B cell (primary cell): ENCODE data around the gene PLXNA3. TPM values are rescaled to one million over a fixed set of nuclear protein-coding genes. Genes with fewer than 3 reads are reported as not detected.

Source experiments
- ATAC-seq: fragments of 200-7000 bp; cut with Tn5 transposase; one replicate; pipeline ENCODE4 v1.10.0; 2021; ENCODE audit warnings: low read depth, mild to moderate bottlenecking, moderate number of reproducible peaks, moderate library complexity
- CTCF ChIA-PET: fragments of 350-600 bp; sonication (Branson Sonifier 250); formaldehyde crosslinking; loops from one replicate; lab custom pipeline; 2021; ENCODE audit warnings: antibody characterized with exemption, inconsistent platforms; lab: Charles Lee
- POLR2A ChIA-PET: fragments of 350-600 bp; sonication (Branson Sonifier 250); formaldehyde crosslinking; loops from one replicate; lab custom pipeline; 2021; ENCODE audit warnings: antibody characterized with exemption; lab: Charles Lee
- DNase-seq: peaks from one replicate; pipeline ENCODE4 v3.0.0; 2013
- H2AFZ ChIP-seq: 2 replicates; pipeline ENCODE4 v1.6.1; 2012; ENCODE audit warnings: mild to moderate bottlenecking, low read depth, low read length; ENCODE audit not compliant: insufficient read depth, poor library complexity, severe bottlenecking
- H3K27ac ChIP-seq, 2 donors: 1 replicate in 1 of 2; 2 replicates in 1 of 2; pipeline ENCODE4 v1.5.1; 2012 to 2013; ENCODE audit warnings: low read length in 2 of 2, mild to moderate bottlenecking in 2 of 2, moderate library complexity in 1 of 2
- H3K27me3 ChIP-seq, 4 experiments: fragments of 200-600 bp in 1 of 4; sonication (generic) in 1 of 4; replicated peaks in 1 of 4; 1 replicate in 2 of 4; 2 replicates in 2 of 4; pipeline versions ENCODE4 v1.6.1 to v1.7.0; 2013 to 2016; ENCODE audit warnings: low read length in 3 of 4, mild to moderate bottlenecking in 2 of 4, mixed read lengths in 1 of 4, moderate library complexity in 1 of 4; ENCODE audit not compliant: insufficient read depth in 4 of 4, control insufficient read depth in 3 of 4; ENCODE audit errors: control extremely low read depth in 1 of 4
- H3K36me3 ChIP-seq, 2 experiments: replicated peaks in 1 of 2; 1 replicate in 1 of 2; 2 replicates in 1 of 2; pipeline versions ENCODE4 v1.6.1 to v1.7.1; 2013; ENCODE audit warnings: low read length in 1 of 2; ENCODE audit not compliant: insufficient read depth in 2 of 2, control insufficient read depth in 1 of 2; ENCODE audit errors: control extremely low read depth in 1 of 2, extremely low read depth in 1 of 2
- H3K4me1 ChIP-seq, 2 donors: fragments of 200-600 bp in 1 of 2; sonication (generic) in 1 of 2; 1 replicate in 1 of 2; 2 replicates in 1 of 2; pipeline versions ENCODE4 v1.5.1 to v1.6.1; 2013 to 2017; ENCODE audit warnings: low read length in 2 of 2; ENCODE audit not compliant: control insufficient read depth in 2 of 2, insufficient read depth in 2 of 2
- H3K4me2 ChIP-seq: replicated peaks from 2 replicates; pipeline ENCODE3; 2012; ENCODE audit warnings: mild to moderate bottlenecking, low read depth, low read length; ENCODE audit not compliant: poor library complexity, severe bottlenecking
- H3K4me3 ChIP-seq, 5 experiments: fragments of 200-600 bp in 1 of 5; sonication (generic) in 1 of 5; 1 replicate in 3 of 5; 2 replicates in 2 of 5; pipeline versions ENCODE4 v1.5.1 to v1.7.0; 2011 to 2016; ENCODE audit warnings: low read length in 4 of 5, mild to moderate bottlenecking in 4 of 5, low read depth in 2 of 5, control low read depth in 1 of 5, moderate library complexity in 1 of 5; ENCODE audit not compliant: insufficient read depth in 1 of 5; ENCODE audit errors: control extremely low read depth in 1 of 5, extremely low read depth in 1 of 5
- H3K79me2 ChIP-seq: fragments of 200-600 bp; sonication (generic); one replicate; pipeline ENCODE4 v1.6.0; 2016; ENCODE audit warnings: low read length; ENCODE audit not compliant: control insufficient read depth, insufficient read depth
- H3K9ac ChIP-seq: fragments of 200-600 bp; sonication (generic); 2 replicates; pipeline ENCODE4 v1.6.1; 2017; ENCODE audit warnings: mild to moderate bottlenecking, low read length, moderate library complexity
- H3K9me3 ChIP-seq, 3 donors: one replicate each; pipeline versions ENCODE4 v1.6.1 to v1.7.1; 2013; ENCODE audit warnings: low read length in 2 of 3; ENCODE audit not compliant: control insufficient read depth in 2 of 3, insufficient read depth in 1 of 3; ENCODE audit errors: control extremely low read depth in 1 of 3
- H4K20me1 ChIP-seq: 2 replicates; pipeline ENCODE4 v1.6.0; 2012; ENCODE audit warnings: mild to moderate bottlenecking, low read length; ENCODE audit not compliant: insufficient read depth, control insufficient read depth, poor library complexity, severe bottlenecking
- H3K27ac Mint-ChIP-seq: one replicate; pipeline ENCODE4 v1.8.0; 2021; ENCODE audit warnings: mixed read lengths
- H3K27me3 Mint-ChIP-seq: one replicate; pipeline ENCODE4 v1.8.0; 2021; ENCODE audit warnings: mixed read lengths
- H3K4me1 Mint-ChIP-seq: one replicate; pipeline ENCODE4 v1.8.0; 2021; ENCODE audit warnings: mixed read lengths
- H3K4me3 Mint-ChIP-seq: one replicate; pipeline ENCODE4 v1.8.0; 2021; ENCODE audit warnings: mixed read lengths
- H3K9me3 Mint-ChIP-seq: one replicate; pipeline ENCODE4 v1.8.0; 2022; ENCODE audit warnings: mixed read lengths; ENCODE audit not compliant: insufficient read depth
- CTCF ChIP-seq: fragments of 200-600 bp; IDR thresholded peaks from one replicate; pipeline ENCODE4 v1.8.0; 2022; ENCODE audit warnings: antibody characterized with exemption, mild to moderate bottlenecking
- EZH2 ChIP-seq: IDR thresholded peaks from 2 replicates; pipeline ENCODE4 v1.6.1; 2012; ENCODE audit warnings: borderline replicate concordance, low read depth, mild to moderate bottlenecking, moderate library complexity, low read length; ENCODE audit not compliant: insufficient read depth, poor library complexity, severe bottlenecking
- WGBS: methylation state at CpG from one replicate; pipeline ENCODE4 v1.1.5; 2013; ENCODE audit warnings: missing lambda C conversion rate; ENCODE audit not compliant: insufficient coverage; 5-methylcytosine and 5-hydroxymethylcytosine counted together
- intact Hi-C: fragments of 100-400 bp; cut with micrococcal nuclease; formaldehyde crosslinking; loops from one replicate; pipeline ENCODE4 v1.10.0; 2022
- polyA plus RNA-seq: library from polyadenylated mRNA; depleted of rRNA; stranded (reverse); fragments of >200 nt; gene quantifications from 2 replicates; pipeline ENCODE4 v1.2.3, GENCODE V29; 2012
- total RNA-seq, 2 donors: library from RNA; stranded (reverse); fragments of 120-200 nt in 1 of 2; gene quantifications; 1 replicate in 1 of 2; 2 replicates in 1 of 2; pipeline versions ENCODE4 v1.2.3 to v1.2.4, GENCODE V29; 2013 to 2022

Gene PLXNA3
- total and polyA plus RNA-seq, 2 donors (not counting 1 experiment from before 2014, with no cell fraction given), result 68.6 to 114 TPM

- TF ChIP-seq EZH2, result no peak
- no peak for TF ChIP-seq CTCF
- no peak overlapping the region for H3K27ac Mint-ChIP-seq
- DNase-seq (no peak), ATAC-seq (no peak)
- no peak overlapping the region for H3K27ac ChIP-seq
- H3K4me1 Mint-ChIP-seq, result no peaks in the 10 kb centered on the region
- H4K20me1 ChIP-seq, result no peaks in the 10 kb centered on the region
- no peaks in the 10 kb centered on the region for H3K9me3 ChIP-seq
- no peaks in the 10 kb centered on the region for H3K9me3 Mint-ChIP-seq
- no peak overlapping the region for H3K9ac ChIP-seq
- 99% methylated on average over 14 of the region's 14 CpGs for WGBS
- peaks cover 0 to 32% of the 10 kb centered on the region in 2 experiments for H3K36me3 ChIP-seq
- no peak overlapping the region for H3K4me3 Mint-ChIP-seq
- no peak overlapping the region for H2AFZ ChIP-seq
- no peak overlapping the region for H3K4me2 ChIP-seq
- no peak overlapping the region for H3K4me3 ChIP-seq
- H3K4me1 ChIP-seq, result no peaks in the 10 kb centered on the region
- ChIA-PET POLR2A (no interaction called here), CTCF (no interaction called here)
- intact Hi-C loops, result no loop called here
- no peaks in the 10 kb centered on the region for H3K79me2 ChIP-seq
- no peaks in the 10 kb centered on the region for H3K27me3 Mint-ChIP-seq
- H3K27me3 ChIP-seq, result no peaks in the 10 kb centered on the region
Measured at GRCh38 chrX:154470434-154470833, 12.4 kb downstream of the PLXNA3 start.

GRCh38 chrX:154470914-154471568, 13.0 kb downstream of the PLXNA3 start:
- Histone ChIP-seq H3K9ac (no peak overlapping the region), H3K27ac (no peak overlapping the region), H2AFZ (no peak overlapping the region), H4K20me1 (no peaks in the 10 kb centered on the region), H3K27me3 (no peaks in the 10 kb centered on the region), H3K79me2 (no peaks in the 10 kb centered on the region), H3K4me1 (no peaks in the 10 kb centered on the region), H3K4me3 (no peak overlapping the region), H3K9me3 (no peaks in the 10 kb centered on the region), H3K4me2 (no peak overlapping the region), H3K36me3 (peaks cover 0 to 29% of the 10 kb centered on the region in 2 experiments)
- Mint-ChIP-seq H3K4me3 (no peak overlapping the region), H3K27me3 (no peaks in the 10 kb centered on the region), H3K9me3 (no peaks in the 10 kb centered on the region), H3K4me1 (no peaks in the 10 kb centered on the region), H3K27ac (no peak overlapping the region)
- ATAC-seq, result no peak
- WGBS, result 95% methylated on average over 12 of the region's 23 CpGs
- no peak for DNase-seq
- POLR2A ChIA-PET, result no interaction called here
- CTCF ChIA-PET, result no interaction called here
- intact Hi-C loops, result no loop called here
- TF ChIP-seq EZH2 (no peak), CTCF (no peak)
